NCI-H1417 (cell line): ENCODE data around the gene RBM38.
A peak's percentile ranks its signal among the peaks of the same experiment; 100 is the strongest.

Experiments used
- DNase-seq, 3 experiments: peaks; one replicate each; lab custom pipeline; 2025; lab: John Stamatoyannopoulos, UW

RBM38 gene

DNA sequence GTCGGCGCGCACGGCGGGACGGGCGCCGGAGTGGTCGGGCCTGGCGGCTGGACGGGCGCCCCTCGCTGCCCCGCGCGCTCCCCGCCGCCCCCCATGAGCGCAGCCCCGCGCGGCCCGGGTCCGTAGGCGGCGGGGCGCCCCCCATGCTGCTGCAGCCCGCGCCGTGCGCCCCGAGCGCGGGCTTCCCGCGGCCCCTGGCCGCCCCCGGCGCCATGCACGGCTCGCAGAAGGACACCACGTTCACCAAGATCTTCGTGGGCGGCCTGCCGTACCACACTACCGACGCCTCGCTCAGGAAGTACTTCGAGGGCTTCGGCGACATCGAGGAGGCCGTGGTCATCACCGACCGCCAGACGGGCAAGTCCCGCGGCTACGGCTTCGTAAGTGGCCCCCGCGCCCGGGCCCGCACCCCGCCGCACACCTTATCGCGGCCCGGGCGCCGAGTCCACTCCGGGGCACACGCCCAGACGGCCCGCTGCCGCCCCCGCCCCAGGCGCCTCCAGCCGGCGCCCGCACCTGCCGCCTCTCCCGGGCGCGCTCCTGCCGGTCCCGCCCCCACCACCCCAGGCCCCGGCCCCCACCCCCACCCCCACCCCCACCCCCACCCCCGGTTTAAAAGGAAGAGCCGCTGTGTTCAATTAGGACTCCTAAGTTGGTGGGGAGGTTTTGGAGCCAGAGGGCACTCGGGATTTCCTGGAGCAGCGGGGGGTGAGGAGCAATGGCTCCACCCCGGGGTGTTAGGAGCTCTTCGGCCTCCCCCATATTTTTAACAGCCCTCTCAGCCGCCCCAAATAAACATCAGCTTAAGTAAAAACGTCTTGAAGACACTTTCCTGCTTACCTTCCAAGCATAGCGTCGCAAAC lies 474 bp downstream of the RBM38 start:
- peak; percentile 28 to 79 (median 78) for DNase-seq

GRCh38 chr20:57392512-57393271 lies 1.5 kb downstream of the RBM38 start:
- DNase-seq: peak in 2 of 3 experiments; percentile 63 to 79

GRCh38 chr20:57393321-57394120 lies 2.3 kb downstream of the RBM38 start:
- peak in 2 of 3 experiments; percentile 86 to 96 for DNase-seq

DNA sequence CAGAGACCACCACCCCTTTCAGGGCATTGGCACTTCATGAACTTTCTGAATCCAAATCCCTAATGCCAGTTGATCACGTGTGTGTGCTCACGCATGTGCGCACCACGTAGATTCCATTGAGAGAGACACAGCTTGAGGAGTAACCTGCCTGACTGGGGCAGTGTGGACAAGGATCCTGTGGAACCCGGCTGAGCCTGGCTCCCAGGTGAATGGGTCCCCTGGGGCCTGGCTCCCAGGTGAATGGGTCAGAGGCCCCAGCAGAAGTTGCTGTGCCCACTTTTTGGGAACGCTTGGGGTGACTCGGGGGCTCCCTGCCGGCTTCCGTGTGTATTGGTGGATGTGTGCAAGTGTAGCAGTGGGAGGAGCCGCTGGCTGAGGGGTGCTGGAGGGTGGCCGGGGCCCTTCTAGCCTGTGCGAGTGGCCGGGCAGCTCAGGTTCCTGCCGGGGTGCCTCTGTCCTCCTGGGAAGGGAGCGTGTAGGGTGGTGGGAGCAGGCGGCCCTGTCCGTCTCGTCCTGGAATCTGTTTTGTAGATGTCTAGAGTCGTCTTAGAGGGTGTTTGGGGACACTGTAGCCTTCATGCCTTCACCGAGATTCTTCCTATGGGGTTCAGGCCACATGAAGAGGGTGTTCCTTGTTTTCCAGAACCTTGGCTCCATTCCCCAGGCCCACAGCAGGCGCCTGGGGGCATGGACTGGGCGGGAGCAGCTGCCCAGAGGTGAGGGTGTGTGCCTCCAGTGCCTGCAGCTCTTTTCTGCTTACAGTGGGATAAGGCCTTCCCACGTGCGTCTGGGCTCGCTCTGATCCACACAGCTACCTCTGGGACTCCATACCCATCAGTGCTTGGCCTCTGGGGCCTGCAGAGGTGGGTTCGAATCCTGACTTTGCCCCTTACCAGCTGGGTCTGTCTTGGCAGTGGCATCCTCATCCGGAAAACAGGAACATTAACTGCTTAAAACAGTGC lies 3.2 kb downstream of the RBM38 start:
- DNase-seq: peak in 2 of 3 experiments; percentile 42 to 54

DNA sequence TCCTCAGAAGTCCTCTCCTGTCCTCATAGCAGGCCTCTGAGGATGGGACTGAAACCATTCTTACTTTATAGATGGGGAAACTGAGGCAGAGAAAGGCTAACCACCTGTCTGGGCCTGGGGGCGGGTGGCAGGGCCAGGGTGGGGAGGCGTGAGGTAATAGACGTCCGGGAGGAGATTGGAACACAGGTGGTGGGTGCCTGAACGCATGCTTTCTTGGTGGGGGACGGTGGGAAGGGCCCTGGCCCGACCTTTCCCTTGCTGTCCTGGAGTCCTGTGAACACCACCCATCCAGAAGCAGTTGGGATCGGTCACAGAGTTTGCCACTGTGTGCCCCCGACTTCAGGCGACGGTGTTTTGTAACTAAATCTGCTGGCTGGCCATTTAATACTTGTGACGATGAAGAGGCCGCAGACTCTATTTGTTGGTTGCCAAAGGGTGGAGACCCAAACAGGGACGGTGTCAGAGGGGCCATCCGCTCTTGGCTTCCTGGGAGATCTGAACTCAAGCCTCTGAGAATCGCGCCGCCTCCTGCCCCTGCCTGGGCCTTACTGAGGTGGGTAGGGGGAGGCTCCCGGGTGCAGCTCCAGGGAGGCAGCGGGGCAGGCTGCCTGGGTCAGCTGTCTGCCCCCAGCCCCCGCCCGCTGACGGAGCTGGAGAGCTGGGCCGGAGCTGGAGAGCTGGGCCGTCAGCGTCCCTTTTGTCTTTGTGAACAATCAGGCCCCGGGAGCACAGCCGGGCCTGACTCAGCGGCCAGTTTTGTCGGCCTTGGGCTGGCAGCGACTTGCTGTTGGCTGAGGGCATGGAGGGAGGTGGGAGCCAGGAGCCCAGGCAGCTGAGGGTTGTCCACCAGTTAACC lies 4.1 kb downstream of the RBM38 start:
- peak in 2 of 3 experiments; percentile 62 to 80 for DNase-seq

DNA sequence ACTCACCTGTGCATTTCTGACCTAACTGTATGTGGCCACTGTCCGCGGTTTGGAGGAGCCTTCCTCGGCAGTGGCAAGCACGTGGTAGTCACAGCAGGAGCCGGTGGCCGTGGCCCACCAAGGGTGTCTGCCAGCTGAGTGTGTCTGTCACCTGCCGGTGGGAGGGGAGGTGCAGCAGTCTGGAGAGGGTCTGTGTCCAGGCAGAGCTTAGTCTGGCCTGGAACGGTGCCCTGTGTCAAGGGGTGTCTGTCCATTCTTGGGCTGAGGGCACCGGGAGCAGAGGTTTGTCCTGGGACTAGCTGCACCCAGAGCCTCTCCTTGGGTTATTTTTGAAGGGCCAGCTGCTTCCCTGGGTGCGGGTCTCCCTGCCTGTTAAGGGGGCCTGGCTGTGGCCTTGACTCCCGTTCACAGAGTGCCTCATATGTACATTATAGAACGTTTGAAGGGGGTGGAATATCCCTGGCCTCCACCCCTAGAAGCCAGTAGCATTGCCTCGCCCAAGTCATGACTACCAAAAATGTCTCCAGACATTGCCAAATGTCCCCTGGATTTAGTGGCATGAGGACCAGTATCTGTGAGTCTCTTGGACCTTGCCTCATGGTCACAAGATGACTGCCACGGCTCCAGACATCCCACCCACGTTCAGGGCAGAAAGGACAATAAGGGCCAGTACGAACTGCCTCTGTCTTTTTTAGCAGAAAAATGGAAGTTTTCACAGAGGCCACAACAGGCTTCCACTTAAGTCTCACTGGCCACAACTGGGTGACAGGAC lies 5.2 kb downstream of the RBM38 start:
- peak in 2 of 3 experiments; percentile 52 to 73 for DNase-seq

DNA sequence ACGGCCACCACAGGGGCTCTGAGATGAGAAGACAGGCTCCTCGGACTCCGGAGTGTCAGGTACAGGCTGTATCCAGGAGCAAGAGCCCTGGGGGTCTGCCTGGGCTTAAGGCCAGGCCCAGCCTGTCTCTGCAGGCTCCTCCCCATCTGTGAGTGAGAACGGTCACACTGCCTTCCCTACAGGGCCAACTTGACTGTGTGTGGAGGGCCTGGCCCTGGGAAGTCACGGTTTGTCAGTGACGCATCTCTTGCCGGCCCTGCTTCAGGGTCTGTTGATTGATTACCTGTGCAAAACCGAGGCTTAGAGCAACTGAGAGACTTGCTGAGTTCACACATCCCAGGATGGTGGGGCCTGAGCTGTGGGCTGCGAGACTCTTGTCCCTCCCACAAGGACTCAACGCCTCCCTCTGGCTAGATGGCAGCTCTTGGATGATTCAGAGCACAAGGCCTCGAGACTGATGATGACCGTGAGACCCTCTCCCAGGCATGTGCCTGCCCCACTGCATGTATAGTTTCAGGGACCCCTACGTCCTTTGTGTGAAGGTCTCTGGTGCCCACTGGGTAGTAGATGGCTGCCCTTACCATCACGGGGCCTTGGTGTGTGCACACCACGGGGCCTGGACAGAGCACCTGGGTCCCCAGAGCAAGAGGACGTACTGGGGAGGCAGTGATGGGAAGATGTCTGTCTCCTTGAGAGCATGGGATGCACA lies 5.9 kb downstream of the RBM38 start:
- DNase-seq: peak in 2 of 3 experiments; percentile 44 to 58

GRCh38 chr20:57397693-57398108 lies 6.5 kb downstream of the RBM38 start:
- no peak for DNase-seq

GRCh38 chr20:57398231-57398821 lies 7.1 kb downstream of the RBM38 start:
- peak in 2 of 3 experiments; percentile 100 for DNase-seq

DNA sequence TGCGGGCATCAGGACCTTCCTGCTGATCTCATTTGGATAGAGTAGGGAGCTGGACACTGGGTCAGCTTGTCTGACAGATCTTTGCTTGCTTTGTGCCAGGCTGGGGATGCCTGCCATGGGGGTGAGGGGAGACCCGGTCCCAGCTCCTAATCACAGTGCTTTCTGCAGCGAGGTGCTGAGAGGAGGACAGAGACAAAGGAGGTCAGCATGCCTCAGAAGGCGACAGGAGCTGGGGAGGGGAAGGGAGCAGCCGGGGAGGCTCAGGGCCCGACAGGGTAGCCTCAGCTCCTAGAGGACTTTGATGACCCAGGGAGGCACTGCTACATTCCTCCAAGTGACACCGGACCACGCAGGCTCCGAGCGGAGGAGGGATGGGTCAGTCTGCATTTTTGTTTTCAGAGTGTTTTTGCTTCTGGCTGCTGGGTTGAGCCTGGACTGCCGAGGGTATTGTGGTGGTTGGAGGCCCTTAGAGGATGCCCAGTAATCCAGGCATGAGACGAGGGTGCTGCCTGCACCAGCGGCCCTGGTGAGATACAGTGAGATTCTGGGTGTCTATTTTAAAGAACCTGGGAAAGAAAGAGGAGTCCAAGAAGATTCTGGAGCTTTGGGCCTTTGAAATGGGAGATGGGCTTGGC lies 7.8 kb downstream of the RBM38 start:
- peak in 1 of 3 experiments; percentile 46 for DNase-seq

GRCh38 chr20:57399587-57400155 lies 8.5 kb downstream of the RBM38 start:
- peak in 2 of 3 experiments; percentile 39 to 45 for DNase-seq

GRCh38 chr20:57400231-57400701 lies 9.1 kb downstream of the RBM38 start:
- DNase-seq: no peak

- DNase-seq: peak in 2 of 3 experiments; percentile 76 to 77
These were observed 9.8 kb downstream of the RBM38 start for GRCh38 chr20:57400821-57401564.

GRCh38 chr20:57401565-57401918 lies 10.3 kb downstream of the RBM38 start:
- DNase-seq: no peak

- no peak for DNase-seq
These were observed 11.3 kb downstream of the RBM38 start for GRCh38 chr20:57402206-57403125.
